ENCODE data around the gene MALRD1. TPM values are rescaled to one million over a fixed set of nuclear protein-coding genes. Genes with fewer than 3 reads are reported as not detected.

The MALRD1 gene
- total and polyA plus RNA-seq, 2 donors (not counting 1 experiment from before 2014, with no cell fraction given): 0.62 to 1.7 TPM

DNA sequence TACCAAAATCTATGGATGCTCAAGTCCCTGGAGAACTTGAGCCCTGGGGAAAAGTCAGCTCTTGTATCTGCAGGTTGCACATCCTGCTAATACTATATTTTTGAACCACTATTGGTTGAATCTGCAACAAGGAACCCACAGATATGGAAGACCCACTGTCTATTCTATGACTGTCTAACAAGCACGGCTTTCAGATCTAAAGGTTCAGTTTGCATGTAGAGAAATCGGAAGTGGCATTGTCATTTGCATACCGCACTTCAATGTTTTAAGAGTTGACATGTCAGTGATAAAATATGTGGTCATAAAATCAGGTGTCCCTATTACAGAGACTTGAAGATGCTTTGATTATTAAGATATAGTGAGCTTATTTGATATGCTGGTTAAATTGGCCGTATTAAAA lies 95.6 kb downstream of the MALRD1 start:
- no peak overlapping the region for H3K27ac ChIP-seq (ENCODE audit: insufficient read depth, low read length)
- no peak overlapping the region for H3K4me2 ChIP-seq (ENCODE audit: extremely low read depth, insufficient read depth, low read length)
- H3K36me3 ChIP-seq (ENCODE audit: control insufficient read depth, insufficient read depth, low read length): no peaks in the 10 kb centered on the region
- H3K4me1 ChIP-seq (ENCODE audit: control insufficient read depth, extremely low read depth, insufficient read depth, low read length): no peaks in the 10 kb centered on the region
- H3K4me3 ChIP-seq (replicated peaks in 1 of 4; ENCODE audit: control extremely low read depth in 1 of 4, insufficient read depth in 1 of 4, low read depth in 3 of 4, low read length in 4 of 4): no peak overlapping the region
- H3K27me3 ChIP-seq (ENCODE audit: control insufficient read depth, insufficient read depth, low read length): no peaks in the 10 kb centered on the region
- DNase-seq (ENCODE audit: low read depth in 2 of 2): no peak
- no peak overlapping the region for H3K9ac ChIP-seq (ENCODE audit: insufficient read depth, low read length)
- no peak overlapping the region for H2AFZ ChIP-seq (ENCODE audit: low read length)
- H3K79me2 ChIP-seq (ENCODE audit: control insufficient read depth, insufficient read depth, low read length): no peaks in the 10 kb centered on the region
- TF ChIP-seq CTCF (conservative IDR thresholded peaks at IDR 0.05 in 1 of 2, IDR thresholded peaks at IDR 0.05 in 1 of 2; ENCODE audit: low read depth in 1 of 2, low read length in 2 of 2) (no peak), EZH2 (IDR thresholded peaks at IDR 0.05; ENCODE audit: low read length, missing control alignments) (no peak)
- H4K20me1 ChIP-seq (ENCODE audit: control insufficient read depth, extremely low read depth, insufficient read depth, low read length): no peaks in the 10 kb centered on the region
- H3K9me3 ChIP-seq (ENCODE audit: control insufficient read depth, insufficient read depth, low read depth, low read length): no peaks in the 10 kb centered on the region

- no peak overlapping the region for H3K4me2 ChIP-seq (ENCODE audit: extremely low read depth, insufficient read depth, low read length)
- TF ChIP-seq EZH2 (IDR thresholded peaks at IDR 0.05; ENCODE audit: low read length, missing control alignments) (no peak), CTCF (conservative IDR thresholded peaks at IDR 0.05 in 1 of 2, IDR thresholded peaks at IDR 0.05 in 1 of 2; ENCODE audit: low read depth in 1 of 2, low read length in 2 of 2) (no peak)
- no peaks in the 10 kb centered on the region for H3K4me1 ChIP-seq (ENCODE audit: control insufficient read depth, extremely low read depth, insufficient read depth, low read length)
- no peak for DNase-seq (ENCODE audit: low read depth in 2 of 2)
- no peaks in the 10 kb centered on the region for H4K20me1 ChIP-seq (ENCODE audit: control insufficient read depth, extremely low read depth, insufficient read depth, low read length)
- no peaks in the 10 kb centered on the region for H3K9me3 ChIP-seq (ENCODE audit: control insufficient read depth, insufficient read depth, low read depth, low read length)
- no peak overlapping the region for H3K4me3 ChIP-seq (replicated peaks in 1 of 4; ENCODE audit: control extremely low read depth in 1 of 4, insufficient read depth in 1 of 4, low read depth in 3 of 4, low read length in 4 of 4)
- no peaks in the 10 kb centered on the region for H3K36me3 ChIP-seq (ENCODE audit: control insufficient read depth, insufficient read depth, low read length)
- H3K79me2 ChIP-seq (ENCODE audit: control insufficient read depth, insufficient read depth, low read length): no peaks in the 10 kb centered on the region
- H3K9ac ChIP-seq (ENCODE audit: insufficient read depth, low read length): no peak overlapping the region
- H3K27ac ChIP-seq (ENCODE audit: insufficient read depth, low read length): no peak overlapping the region
- no peaks in the 10 kb centered on the region for H3K27me3 ChIP-seq (ENCODE audit: control insufficient read depth, insufficient read depth, low read length)
- H2AFZ ChIP-seq (ENCODE audit: low read length): no peak overlapping the region
Measured at GRCh38 chr10:19154375-19154774, 105.8 kb downstream of the MALRD1 start.

GRCh38 chr10:19158358-19158757 lies 109.8 kb downstream of the MALRD1 start:
- H4K20me1 ChIP-seq (ENCODE audit: control insufficient read depth, extremely low read depth, insufficient read depth, low read length): no peaks in the 10 kb centered on the region
- H3K4me1 ChIP-seq (ENCODE audit: control insufficient read depth, extremely low read depth, insufficient read depth, low read length): no peaks in the 10 kb centered on the region
- H3K27me3 ChIP-seq (ENCODE audit: control insufficient read depth, insufficient read depth, low read length): no peaks in the 10 kb centered on the region
- no peak for TF ChIP-seq CTCF (conservative IDR thresholded peaks at IDR 0.05 in 1 of 2, IDR thresholded peaks at IDR 0.05 in 1 of 2; ENCODE audit: low read depth in 1 of 2, low read length in 2 of 2)
- no peak overlapping the region for H3K4me3 ChIP-seq (replicated peaks in 1 of 4; ENCODE audit: control extremely low read depth in 1 of 4, insufficient read depth in 1 of 4, low read depth in 3 of 4, low read length in 4 of 4)
- H2AFZ ChIP-seq (ENCODE audit: low read length): no peak overlapping the region
- DNase-seq (ENCODE audit: low read depth in 2 of 2): no peak
- H3K27ac ChIP-seq (ENCODE audit: insufficient read depth, low read length): no peak overlapping the region
- H3K9me3 ChIP-seq (ENCODE audit: control insufficient read depth, insufficient read depth, low read depth, low read length): no peaks in the 10 kb centered on the region
- H3K9ac ChIP-seq (ENCODE audit: insufficient read depth, low read length): no peak overlapping the region
- no peak overlapping the region for H3K4me2 ChIP-seq (ENCODE audit: extremely low read depth, insufficient read depth, low read length)
- no peaks in the 10 kb centered on the region for H3K79me2 ChIP-seq (ENCODE audit: control insufficient read depth, insufficient read depth, low read length)
- H3K36me3 ChIP-seq (ENCODE audit: control insufficient read depth, insufficient read depth, low read length): no peaks in the 10 kb centered on the region

Measured in fibroblast of lung (primary cell).